GM20000 (cell line): ENCODE data around the gene LMOD3.

ENCODE experiments used
- DNase-seq: peaks from one replicate; pipeline ENCODE4 v3.0.0; 2012; ENCODE audit warnings: low spot score
- CTCF ChIP-seq: IDR thresholded peaks from 2 replicates; pipeline ENCODE4 v1.5.1; 2012; ENCODE audit warnings: mild to moderate bottlenecking, control low read depth; ENCODE audit errors: extremely low read depth, missing control alignments

The LMOD3 gene

GRCh38 chr3:69126999-69127398 is 4.6 kb upstream of the LMOD3 start:
- no peak for TF ChIP-seq CTCF
- DNase-seq: no peak

GRCh38 chr3:69126216-69126615 is 3.8 kb upstream of the LMOD3 start:
- DNase-seq: no peak
- no peak for TF ChIP-seq CTCF

GRCh38 chr3:69121950-69122349 is 445 bp downstream of the LMOD3 start:
- DNase-seq: no peak
- TF ChIP-seq CTCF: no peak

- TF ChIP-seq CTCF: no peak
- DNase-seq: no peak
These were observed 882 bp downstream of the LMOD3 start for GRCh38 chr3:69121513-69121912.

- DNase-seq: peak; percentile 48
- TF ChIP-seq CTCF: peak; percentile 76
These were observed 1.4 kb downstream of the LMOD3 start for GRCh38 chr3:69120879-69121464.

GRCh38 chr3:69119681-69120080 is 2.7 kb downstream of the LMOD3 start:
- DNase-seq: no peak
- TF ChIP-seq CTCF: no peak

- no peak for TF ChIP-seq CTCF
These were observed 3.3 kb downstream of the LMOD3 start for GRCh38 chr3:69119138-69119537.

GRCh38 chr3:69118555-69118954 is 3.8 kb downstream of the LMOD3 start:
- no peak for DNase-seq

More at GRCh38 chr3:69119138-69119537, 3.3 kb downstream of the LMOD3 start:
- no peak for DNase-seq

More at GRCh38 chr3:69118555-69118954, 3.8 kb downstream of the LMOD3 start:
- TF ChIP-seq CTCF: no peak
